DLD1 (cell line): ENCODE data around the gene TMSB4X.
"Not testable (repeated sequence)": the region's sequence is repeated elsewhere in the genome, so short reads cannot be mapped to it uniquely, and the experiment has no call there.

Source experiments
- in situ Hi-C: cut with HindIII; loops from 2 replicates; pipeline ENCODE4 v1.10.0; 2017; ENCODE audit warnings: low sequenced_read_pairs

The TMSB4X gene

GRCh38 chrX:12974796-12975669 is at the start of gene TMSB4X:
TSS of gene TMSB4X (plus strand) at chrX:12975110.
- in situ Hi-C loops, result no loop called here

DNA sequence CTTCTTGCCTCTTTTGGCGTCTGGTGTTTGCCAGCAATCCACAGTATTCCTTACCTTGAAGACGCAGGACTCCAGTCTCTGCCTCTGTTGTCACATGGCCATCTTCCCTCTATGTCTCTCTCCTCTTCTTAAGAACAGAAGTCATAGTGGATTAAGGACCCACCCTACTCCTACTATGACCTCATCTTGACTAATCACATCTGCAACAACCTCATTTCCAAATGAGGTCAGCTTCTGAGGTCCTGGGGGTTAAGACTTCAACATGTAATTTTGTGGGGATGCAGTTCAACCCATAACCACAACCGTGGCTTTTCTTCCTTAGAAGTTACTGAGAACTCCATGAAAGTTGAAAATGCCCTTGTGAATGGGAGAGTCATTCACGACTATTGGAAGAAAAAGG is 45.2 kb upstream of the TMSB4X start:
- in situ Hi-C loops, result no loop called here

DNA sequence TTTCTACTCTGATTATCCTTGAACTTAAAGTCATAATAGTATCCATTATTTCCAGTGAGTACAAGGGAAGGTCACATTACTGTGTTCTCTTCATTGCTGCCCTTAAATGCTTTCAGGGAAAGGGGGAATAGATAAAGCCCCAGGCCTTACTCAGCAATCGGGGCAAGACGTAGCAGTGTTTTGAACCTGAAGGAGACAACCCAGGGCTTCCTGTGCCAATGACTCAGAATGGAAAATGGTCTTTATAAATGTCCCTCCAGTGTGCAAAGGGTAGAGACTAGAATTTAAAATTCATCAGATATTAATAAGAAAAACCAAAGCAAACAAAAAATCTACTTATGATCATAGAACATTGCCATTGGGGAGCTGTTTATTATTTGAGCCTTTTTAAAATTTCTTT is 44.8 kb upstream of the TMSB4X start:
- in situ Hi-C loops, result no loop called here

DNA sequence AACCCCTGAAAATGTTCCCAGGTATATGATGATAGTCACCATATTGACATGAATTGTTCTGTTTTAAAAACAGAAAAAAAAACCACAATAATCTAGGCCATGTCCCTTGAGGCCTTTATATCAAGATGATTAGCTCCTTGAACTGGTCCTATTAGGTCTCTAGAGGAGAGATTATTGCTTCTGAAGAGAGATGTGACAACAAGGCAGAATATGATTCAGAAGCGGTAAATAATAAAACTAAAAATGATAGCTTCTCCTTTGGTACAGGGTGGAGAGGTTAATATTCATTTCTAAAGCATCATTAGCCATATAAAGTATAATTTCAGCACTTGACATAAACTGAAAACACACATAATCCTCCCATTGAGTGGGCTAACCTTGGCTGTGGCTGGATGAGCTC is 42.7 kb upstream of the TMSB4X start:
- in situ Hi-C loops, result no loop called here

- in situ Hi-C loops, result no loop called here
These were observed 40.1 kb upstream of the TMSB4X start for GRCh38 chrX:12934850-12935249.

DNA sequence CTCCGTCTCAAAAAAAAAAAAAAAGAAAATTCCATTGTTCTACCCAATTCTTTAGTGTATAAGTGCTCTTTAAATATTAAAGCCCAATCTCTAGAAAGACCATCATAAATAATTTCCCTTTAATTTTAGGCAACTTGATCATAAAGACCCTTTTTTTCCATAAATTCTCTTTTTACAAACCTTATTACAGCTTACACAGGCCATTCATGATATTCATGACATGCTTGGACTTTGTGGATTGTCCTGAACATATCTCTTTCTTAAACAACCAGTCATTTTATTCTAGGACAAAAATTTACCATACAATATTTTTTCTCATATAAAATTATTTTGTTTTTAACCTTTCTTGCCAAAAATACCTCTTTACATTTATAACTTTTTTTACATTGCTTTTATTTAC is 38.0 kb upstream of the TMSB4X start:
- in situ Hi-C loops, result no loop called here

GRCh38 chrX:12940471-12940870 is 34.4 kb upstream of the TMSB4X start:
- in situ Hi-C loops, result not testable (repeated sequence)

DNA sequence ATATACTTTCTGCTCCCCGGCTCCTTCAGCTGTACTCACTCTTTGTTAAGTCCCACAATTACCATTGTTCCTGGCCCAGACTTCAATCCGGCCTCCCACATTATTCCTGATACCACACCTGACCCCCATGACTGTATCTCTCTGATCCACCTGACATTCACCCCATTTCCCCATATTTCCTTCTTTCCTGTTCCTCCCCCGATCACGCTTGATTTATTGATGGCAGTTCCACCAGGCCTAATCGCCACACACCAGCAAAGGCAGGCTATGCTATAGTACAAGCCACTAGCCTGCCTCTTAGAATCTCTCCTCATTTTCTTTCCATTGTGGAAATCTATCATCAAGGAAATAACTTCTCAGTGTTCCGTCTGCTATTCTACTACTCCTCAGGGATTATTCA is 31.3 kb upstream of the TMSB4X start:
- in situ Hi-C loops, result not testable (repeated sequence)

GRCh38 chrX:12944452-12944851 is 30.5 kb upstream of the TMSB4X start:
- in situ Hi-C loops, result not testable (repeated sequence)

DNA sequence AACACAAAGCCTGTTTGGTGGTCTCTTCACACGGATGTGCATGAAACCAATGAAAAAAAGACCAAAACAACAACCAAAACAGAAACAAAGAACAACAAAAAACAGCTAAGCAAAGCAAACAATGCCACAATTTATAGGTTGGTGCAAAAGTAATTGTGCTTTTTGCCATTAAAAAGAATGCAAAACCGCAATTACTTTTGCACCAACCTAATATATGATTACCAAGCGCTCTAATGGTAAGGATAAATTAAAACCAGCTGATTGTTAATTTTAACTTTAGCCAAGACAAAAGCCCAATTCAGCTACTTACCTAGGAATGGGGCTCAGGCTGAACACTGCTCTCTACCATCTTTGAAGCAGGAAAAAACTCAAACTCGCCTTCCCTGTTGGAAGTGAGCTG is 29.4 kb upstream of the TMSB4X start:
- in situ Hi-C loops, result no loop called here

DNA sequence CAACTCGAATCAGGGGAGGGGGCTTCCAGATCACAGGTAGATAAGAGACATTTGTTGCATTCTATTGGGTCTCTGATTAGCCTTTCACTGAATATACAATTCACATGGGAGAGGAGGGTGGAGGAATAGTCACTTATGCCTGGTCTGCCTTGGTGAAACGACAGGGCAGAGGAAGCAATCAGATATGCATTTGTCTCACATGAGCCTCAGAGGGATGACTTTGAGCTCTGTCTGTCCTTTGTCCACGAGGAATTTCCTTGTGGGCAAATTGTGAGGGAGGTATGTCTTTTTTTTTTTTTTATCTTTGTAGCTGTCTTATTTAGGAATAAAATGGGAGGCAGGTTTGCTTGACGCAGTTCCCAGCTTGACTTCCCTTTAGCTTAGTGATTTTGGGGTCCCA is 28.5 kb upstream of the TMSB4X start:
- in situ Hi-C loops, result no loop called here

DNA sequence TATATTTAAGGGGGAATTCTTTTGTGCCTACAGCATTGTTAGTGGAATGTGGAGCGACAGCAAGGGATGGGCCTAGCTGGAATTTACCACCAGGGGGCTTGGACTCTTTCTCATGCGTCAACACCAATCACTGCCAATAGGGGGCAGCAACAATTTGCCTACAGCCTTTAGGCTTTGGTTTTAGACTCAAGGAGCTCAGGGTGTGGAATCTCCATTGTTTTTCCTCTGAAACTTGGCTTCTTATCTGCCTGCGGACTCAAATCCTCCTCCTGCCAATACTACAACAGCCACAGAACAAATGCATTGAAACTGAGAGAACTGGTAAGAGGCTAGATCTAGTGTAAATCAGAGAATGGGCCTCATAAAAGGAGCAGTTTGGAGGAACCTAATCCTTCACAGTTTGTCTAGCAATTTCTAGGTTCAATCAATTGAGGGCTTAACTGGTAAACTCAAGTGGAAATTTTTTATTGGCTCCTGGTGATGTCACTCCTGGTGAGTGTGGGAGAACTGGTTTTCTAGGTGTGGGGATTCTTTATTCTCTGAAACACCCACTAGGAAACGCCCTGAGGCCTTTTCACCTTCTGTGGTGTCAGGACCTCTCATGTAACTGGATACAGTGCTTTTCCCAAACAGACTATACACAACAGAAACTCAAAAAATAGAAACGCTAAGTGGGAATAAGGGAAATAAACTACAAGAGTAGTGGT is 27.9 kb upstream of the TMSB4X start:
- in situ Hi-C loops, result no loop called here

GRCh38 chrX:12947545-12948235 is 27.2 kb upstream of the TMSB4X start:
- in situ Hi-C loops, result no loop called here

DNA sequence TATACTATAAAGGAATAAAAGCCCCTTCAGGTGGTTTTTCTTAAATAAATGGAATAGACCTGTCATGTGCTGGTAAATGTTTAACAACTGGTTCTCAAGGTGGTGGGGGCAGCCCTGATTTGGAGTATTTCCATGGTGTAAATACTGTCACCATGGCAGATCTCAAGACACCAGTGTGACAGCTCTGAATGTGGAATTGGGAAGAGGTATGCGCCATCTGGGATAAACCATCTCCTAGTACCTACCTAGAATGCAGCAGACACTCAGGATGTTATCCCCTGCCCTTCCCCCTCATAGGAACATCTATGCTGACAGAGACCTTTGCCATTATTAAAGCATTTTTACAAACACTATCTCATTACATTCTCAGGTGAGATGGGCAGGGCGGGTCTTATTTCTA is 26.4 kb upstream of the TMSB4X start:
- in situ Hi-C loops, result no loop called here

DNA sequence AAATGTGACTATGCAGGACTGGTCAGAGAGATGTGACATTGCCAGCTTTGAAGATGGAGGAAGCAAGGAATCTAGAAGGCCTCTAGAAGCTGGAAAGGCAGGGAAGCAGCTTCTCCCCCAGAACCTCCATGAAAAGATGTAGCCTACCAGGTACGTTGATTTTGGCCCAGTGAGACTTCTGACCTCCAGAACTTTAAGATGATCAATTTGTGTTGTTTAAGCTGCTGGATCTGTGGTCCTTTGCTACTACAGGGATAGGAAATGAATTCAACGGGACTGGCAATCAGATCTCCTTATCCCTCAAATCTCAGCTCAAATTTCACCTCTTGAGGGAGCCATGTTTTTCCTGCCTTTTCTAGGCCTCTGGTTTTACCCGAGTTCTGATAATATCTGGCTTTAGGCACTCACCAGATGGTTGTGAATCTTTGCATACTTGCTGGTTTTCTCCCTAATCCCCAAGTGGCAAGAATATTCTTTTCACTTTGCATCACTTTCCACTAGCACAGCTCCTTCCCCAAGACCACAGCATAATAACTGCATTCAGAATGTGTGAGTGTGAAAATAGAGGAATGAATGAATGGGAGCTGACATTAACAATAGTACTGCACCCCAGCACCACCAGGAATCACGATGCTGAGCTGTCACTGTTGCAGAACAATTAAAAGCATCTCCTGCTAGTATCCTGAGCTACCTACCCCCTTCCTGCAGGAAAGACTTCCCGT is 25.5 kb upstream of the TMSB4X start:
- in situ Hi-C loops, result no loop called here

DNA sequence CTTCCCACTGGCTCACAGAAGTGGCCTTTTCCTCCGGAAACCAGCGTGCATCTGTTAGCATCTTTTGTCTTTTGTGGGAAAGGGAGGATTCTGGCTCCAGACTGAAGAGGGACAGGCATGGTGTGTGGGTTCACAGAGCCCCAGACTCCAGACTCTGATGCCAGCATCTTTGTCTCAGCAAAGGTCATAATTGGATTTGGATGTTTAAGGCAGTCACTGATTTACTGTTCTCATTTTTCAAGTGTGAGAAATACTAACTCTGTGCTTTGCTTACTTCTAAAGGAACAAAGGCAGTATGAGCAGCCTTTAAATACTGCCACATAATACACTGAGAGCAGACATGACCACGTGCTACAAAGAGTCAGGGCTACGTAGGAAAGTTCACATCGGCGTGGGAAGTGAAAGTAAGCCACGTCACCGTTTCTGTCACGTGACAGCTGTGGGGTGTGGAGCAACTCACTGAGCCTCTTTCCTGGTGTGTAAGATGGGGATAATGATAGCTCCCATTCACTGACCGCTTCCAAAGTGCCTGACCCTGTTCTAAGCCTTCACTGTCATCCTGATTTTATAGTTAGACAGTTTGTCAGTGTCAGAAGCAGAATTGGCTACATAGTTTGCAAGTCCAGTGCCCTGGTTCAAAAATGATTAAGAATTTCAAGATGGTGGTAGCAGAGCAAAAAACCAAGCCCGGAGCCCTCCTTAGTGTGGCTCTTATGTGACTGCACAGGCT is 24.8 kb upstream of the TMSB4X start:
- in situ Hi-C loops, result no loop called here

DNA sequence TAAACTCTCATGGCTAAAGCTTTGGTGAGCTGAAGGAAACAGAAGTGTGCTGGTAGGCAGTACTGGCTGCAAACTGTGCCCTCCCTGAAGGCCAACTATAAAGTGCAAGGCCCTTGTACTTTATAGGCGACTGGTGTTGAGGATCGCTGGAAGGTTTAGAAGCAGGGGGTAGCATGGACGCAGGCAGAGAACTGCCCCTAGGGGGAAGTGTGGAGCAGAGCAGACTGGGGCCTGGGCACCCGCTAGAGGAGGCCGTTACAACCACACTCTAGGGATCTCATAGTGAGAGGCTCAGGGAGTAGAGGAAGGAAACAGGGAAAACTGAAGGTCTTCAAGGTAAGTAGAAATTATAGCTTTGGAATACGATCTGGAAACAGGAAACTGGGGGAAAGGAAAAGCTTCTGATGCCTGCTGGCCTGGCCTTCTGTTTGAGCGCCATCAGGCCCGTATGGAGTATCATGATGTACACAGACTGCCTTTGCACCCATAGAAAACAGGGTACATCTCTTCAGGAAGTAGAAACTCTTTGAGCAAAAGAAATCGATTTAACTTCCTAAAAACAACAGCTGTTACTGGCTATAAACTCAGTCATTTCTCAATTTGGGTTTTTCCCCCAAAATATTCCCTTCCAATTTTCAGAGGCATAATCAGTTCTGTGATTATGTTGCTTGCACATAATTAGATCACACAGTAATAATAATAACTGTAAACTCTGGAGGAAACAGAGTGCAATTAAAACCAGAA is 23.9 kb upstream of the TMSB4X start:
- in situ Hi-C loops, result no loop called here

DNA sequence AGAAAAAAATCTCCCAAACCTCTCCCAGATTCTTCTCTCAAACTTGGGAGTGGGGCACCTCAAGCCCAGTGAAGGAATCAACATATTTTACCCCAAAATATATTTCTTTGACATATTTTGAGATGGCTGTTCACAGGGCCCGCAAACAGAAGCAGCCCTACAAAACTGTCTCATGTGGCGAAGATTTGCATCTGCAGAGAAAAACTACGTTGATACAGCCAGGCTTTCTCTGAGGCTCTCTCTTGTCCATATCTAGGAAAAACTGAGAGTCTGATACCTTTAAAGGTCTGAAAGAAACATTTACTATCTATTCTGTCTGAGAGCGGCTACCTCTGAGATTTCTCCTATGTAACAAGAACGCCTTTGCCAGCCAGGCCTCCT is 23.3 kb upstream of the TMSB4X start:
- in situ Hi-C loops, result no loop called here

DNA sequence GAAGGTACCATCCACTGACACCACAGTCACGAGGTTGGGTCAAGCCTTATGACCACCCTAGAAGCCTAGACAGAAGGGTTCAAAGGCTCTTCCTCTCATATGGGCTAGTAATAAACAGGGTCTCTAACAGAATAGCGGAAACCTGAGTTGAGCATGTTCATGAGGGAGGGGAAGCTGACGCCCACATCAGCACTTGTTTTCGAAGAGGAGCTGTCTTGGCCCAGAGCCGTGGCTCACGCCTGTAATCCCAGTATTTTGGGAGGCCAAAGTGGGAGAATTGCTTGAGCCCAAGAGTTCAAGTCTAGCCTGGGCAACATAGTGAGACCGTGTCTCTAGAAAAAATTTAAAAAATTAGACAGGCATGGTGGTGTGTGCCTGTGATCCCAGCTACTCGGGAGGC is 21.5 kb upstream of the TMSB4X start:
- in situ Hi-C loops, result no loop called here

DNA sequence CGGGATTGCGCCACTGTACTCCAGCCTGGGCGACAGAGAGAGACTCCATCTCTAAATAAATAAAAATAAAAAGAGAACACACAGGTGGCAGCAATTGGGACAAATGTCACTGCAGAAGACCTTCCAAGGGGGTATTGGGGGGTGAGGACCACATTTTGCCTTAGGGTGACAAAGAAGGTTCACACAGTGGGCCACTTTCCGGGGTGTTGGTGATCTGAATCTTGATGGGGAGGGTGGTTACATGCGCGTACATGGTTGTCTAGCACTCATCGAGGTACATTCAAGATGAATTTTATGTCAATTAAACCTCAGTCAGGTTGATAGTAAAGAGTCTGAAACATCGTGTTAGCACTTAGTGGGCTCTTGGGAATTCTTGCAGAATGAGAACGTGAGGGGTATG is 20.5 kb upstream of the TMSB4X start:
- in situ Hi-C loops, result no loop called here
